Fibroblast of skin of right quadriceps (primary cell): ENCODE measurements around the gene NCOA1.
"Not testable (repeated sequence)": the region's sequence is repeated elsewhere in the genome, so short reads cannot be mapped to it uniquely, and the experiment has no call there.

Source experiments
- DNase-seq: peaks from one replicate; pipeline ENCODE4 v3.0.0-alpha.2; 2013

The NCOA1 gene

GRCh38 chr2:24586955-24587354 lies 95.9 kb downstream of the NCOA1 start:
- DNase-seq: no peak

- no peak for DNase-seq
These were observed 97.2 kb downstream of the NCOA1 start for GRCh38 chr2:24588294-24588693.

- DNase-seq: no peak
These were observed 101.5 kb downstream of the NCOA1 start for GRCh38 chr2:24592441-24593100.

- no peak for DNase-seq
These were observed 103.2 kb downstream of the NCOA1 start for GRCh38 chr2:24594283-24594682.

GRCh38 chr2:24597181-24597870 lies 106.3 kb downstream of the NCOA1 start:
- DNase-seq: no peak

- not testable (repeated sequence) for DNase-seq
These were observed 109.1 kb downstream of the NCOA1 start for GRCh38 chr2:24600140-24600539.

GRCh38 chr2:24611631-24612030 lies 120.6 kb downstream of the NCOA1 start:
- no peak for DNase-seq

GRCh38 chr2:24613154-24613814 lies 122.2 kb downstream of the NCOA1 start:
- peak; percentile 54 for DNase-seq

GRCh38 chr2:24616616-24617015 lies 125.6 kb downstream of the NCOA1 start:
- no peak for DNase-seq

GRCh38 chr2:24617424-24617823 lies 126.4 kb downstream of the NCOA1 start:
- peak; percentile 48 for DNase-seq

- no peak for DNase-seq
These were observed 127.1 kb downstream of the NCOA1 start for GRCh38 chr2:24618144-24618543.

- no peak for DNase-seq
These were observed 127.6 kb downstream of the NCOA1 start for GRCh38 chr2:24618680-24619079.

GRCh38 chr2:24620936-24621335 lies 129.9 kb downstream of the NCOA1 start:
- DNase-seq: peak; percentile 10

- no peak for DNase-seq
These were observed 130.9 kb downstream of the NCOA1 start for GRCh38 chr2:24621779-24622538.

- DNase-seq: no peak
These were observed 132.5 kb downstream of the NCOA1 start for GRCh38 chr2:24623535-24623934.

GRCh38 chr2:24625728-24626127 lies 134.7 kb downstream of the NCOA1 start:
- no peak for DNase-seq

GRCh38 chr2:24626131-24626530 lies 135.1 kb downstream of the NCOA1 start:
- no peak for DNase-seq

- no peak for DNase-seq
These were observed 137.7 kb downstream of the NCOA1 start for GRCh38 chr2:24628746-24629145.

GRCh38 chr2:24632172-24632571 lies 141.1 kb downstream of the NCOA1 start:
- no peak for DNase-seq

- peak; percentile 44 for DNase-seq
These were observed 144.1 kb downstream of the NCOA1 start for GRCh38 chr2:24635181-24635580.

GRCh38 chr2:24638568-24638967 lies 147.5 kb downstream of the NCOA1 start:
- no peak for DNase-seq

GRCh38 chr2:24642351-24642750 lies 151.3 kb downstream of the NCOA1 start:
- DNase-seq: no peak

GRCh38 chr2:24643051-24643450 lies 152.0 kb downstream of the NCOA1 start:
- DNase-seq: no peak
